ENCODE results near the gene IRF2BPL.

Gene IRF2BPL

DNA sequence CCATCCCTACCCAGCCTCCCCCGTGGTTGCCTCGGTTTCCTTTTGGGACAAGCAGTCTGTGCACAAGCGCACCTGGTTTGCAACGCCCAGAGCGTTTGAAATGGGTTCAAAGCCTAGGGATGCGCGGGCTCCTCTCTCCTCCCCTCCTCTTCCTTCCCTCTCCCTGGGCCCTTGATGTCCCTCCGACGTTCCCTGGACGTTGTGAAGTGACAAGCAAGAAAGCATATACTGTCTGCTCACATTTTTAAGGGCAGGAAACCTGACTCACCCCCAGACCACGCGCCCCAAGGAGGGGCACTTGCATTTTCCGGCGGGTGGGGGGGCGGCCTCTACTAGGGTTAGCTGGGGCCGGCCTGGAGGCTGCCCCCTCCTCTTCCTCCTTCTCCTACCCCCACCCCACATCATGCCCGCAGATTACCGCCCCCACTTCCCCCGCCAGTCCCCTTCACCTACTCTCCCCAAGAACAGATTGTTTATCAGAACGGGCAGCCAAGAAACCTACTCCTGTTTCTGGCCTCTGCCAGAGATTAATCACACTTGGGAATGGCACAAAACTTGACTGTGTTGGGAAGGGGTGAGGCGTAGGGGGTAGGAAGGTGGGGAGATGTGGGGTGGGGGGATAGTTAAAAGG, 9.5 kb upstream of the IRF2BPL start:
- H3K4me3 ChIP-seq (ENCODE audit: low read length), result peak overlapping the region; percentile 38
- no peak for DNase-seq (ENCODE audit: low read depth)
- TF ChIP-seq, protein P1, sequence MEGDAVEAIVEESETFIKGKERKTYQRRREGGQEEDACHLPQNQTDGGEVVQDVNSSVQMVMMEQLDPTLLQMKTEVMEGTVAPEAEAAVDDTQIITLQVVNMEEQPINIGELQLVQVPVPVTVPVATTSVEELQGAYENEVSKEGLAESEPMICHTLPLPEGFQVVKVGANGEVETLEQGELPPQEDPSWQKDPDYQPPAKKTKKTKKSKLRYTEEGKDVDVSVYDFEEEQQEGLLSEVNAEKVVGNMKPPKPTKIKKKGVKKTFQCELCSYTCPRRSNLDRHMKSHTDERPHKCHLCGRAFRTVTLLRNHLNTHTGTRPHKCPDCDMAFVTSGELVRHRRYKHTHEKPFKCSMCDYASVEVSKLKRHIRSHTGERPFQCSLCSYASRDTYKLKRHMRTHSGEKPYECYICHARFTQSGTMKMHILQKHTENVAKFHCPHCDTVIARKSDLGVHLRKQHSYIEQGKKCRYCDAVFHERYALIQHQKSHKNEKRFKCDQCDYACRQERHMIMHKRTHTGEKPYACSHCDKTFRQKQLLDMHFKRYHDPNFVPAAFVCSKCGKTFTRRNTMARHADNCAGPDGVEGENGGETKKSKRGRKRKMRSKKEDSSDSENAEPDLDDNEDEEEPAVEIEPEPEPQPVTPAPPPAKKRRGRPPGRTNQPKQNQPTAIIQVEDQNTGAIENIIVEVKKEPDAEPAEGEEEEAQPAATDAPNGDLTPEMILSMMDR (conservative IDR thresholded peaks at IDR 0.05; ENCODE audit: low read length), result no peak

DNA sequence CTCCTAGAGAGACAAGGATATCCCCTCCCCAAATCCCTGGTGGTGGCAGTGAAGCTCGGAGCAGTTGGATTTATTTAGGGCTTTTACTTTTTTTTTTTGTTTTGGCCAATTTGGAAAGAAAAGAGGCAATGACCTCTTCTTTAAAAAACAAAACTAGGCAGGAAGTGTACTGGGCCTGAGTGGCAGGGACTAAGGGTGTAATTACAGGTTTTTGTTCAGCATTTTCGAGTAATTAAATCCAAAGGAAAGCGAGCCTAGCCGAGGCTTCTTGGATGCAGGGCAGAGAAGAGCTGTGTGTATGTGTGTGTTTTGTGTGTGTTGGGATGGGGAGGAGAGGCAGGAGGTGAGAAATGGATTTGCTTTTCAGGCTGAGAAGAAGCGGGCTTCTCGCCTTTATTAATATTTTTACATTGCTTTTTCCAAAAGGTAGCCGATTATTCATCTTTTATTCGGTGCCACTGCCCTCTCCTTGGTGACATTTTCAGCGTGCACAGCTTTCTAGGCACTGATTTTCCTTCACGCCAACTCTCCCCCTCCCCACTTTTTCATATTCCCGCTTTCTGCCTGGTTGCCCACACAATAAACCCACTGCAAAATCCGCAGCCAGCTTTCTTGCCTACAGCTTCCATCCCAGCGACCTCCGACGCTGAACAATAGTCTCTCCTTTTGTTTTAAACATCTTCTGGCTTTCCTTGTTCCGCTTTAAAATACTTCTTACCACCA, 8.9 kb upstream of the IRF2BPL start:
- DNase-seq (ENCODE audit: low read depth), result no peak
- TF ChIP-seq, protein P1 (conservative IDR thresholded peaks at IDR 0.05; ENCODE audit: low read length), result no peak
- H3K4me3 ChIP-seq (ENCODE audit: low read length), result no peak overlapping the region

DNA sequence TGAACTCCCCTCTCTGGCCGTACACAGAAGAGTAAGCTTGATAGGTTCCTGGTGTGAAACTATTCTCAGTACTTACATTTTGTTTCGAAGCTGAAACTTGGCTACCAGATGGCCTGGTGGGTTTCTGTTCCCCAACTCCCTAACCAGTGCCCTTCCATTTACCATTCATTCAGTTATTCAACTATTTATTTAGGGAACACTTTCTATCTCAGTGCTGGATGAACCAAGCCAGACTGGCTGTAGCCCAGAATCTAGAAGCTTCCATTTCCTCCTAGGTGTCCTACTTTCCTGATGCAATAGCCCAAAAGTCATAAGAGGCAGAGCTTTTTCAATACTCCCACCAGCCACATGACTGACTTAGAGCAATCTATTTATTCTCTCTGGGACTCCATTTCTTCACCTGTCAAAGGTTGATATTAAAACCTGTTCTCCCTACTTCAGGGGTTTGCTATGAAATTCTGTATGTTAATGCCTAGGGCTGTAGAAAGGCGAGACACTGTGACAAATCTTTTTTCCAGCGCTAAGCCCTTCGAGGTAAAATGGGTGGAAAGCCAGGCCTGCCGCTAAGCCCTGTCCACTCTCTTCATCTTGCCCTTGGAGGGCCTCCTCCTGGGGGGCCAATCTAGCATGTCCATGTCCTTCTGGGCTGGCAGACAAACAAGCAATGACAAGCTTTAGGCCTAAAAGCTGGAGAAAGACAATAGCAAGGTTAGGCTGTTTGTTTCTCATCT, 8.1 kb upstream of the IRF2BPL start:
- H3K4me3 ChIP-seq (ENCODE audit: low read length), result no peak overlapping the region
- DNase-seq (ENCODE audit: low read depth), result no peak
- TF ChIP-seq, protein P1 (conservative IDR thresholded peaks at IDR 0.05; ENCODE audit: low read length), result no peak

DNA sequence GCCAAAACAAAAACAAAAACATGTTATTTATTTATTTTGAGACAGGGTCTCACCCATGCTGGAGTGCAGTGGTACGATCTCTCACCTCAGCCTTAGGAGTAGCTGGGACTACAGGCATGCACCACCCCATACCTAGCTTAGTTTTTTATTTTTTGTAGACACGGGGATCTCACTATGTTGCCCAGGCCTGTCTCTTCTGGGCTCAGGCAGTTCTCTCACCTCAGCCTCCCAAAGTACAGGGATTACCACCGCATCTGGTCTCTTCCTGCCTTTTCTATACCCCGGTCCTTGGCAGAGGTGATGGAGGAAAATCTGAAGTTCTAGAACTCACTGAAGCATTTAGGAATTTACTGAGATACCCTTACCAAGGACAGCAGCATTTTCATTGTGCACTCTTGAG, 6.8 kb upstream of the IRF2BPL start:
- no peak for DNase-seq (ENCODE audit: low read depth)
- TF ChIP-seq, protein P1 (conservative IDR thresholded peaks at IDR 0.05; ENCODE audit: low read length), result no peak
- H3K4me3 ChIP-seq (ENCODE audit: low read length), result no peak overlapping the region

DNA sequence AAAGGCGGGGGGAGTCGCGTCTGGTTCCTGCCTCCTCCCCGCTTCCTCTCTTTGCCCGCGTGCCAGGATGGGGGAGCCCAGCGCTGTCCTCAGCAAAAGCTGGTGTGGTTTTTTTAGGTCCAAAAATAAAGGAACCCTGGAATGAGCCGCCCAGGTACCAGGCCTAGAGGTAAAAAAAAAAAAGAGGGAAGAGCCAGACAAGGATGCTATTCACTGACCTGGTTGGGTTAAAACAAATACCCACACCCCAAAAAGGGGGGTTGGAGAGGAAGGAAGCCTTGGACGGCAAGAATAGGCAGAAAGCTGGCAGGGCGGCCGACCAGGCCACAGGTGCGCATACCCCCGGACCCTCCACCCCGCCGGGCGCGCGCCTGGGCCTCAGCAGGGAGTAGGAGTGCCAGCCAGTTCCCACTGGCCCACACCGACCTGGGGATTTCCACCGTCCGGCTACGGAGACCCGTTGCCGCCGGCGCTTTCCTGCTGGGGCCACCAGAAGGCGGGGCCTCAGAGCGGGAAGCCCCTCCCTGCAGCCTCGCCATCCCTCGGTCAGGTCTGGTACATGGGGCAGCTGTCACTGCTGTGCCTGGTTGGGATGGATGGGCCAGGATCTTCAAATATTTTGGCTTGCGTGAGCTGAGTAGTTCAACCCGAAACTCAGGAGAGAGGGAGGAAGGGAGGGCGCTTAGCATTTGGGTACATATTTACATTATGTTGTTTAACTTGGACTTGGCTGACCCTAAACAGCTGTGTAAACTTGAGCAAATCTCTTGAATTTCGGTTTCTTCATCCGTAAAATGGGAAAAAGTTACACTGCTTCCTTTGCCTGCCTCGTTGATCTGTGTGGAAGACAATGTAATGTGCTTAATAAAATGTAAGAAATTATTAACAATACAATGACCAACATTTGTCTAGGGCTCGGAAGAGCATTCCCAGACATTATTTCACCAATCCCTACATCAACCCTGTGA, 5.4 kb upstream of the IRF2BPL start:
- peak; percentile 81 for DNase-seq (ENCODE audit: low read depth)
- TF ChIP-seq, protein P1 (conservative IDR thresholded peaks at IDR 0.05; ENCODE audit: low read length), result no peak

DNA sequence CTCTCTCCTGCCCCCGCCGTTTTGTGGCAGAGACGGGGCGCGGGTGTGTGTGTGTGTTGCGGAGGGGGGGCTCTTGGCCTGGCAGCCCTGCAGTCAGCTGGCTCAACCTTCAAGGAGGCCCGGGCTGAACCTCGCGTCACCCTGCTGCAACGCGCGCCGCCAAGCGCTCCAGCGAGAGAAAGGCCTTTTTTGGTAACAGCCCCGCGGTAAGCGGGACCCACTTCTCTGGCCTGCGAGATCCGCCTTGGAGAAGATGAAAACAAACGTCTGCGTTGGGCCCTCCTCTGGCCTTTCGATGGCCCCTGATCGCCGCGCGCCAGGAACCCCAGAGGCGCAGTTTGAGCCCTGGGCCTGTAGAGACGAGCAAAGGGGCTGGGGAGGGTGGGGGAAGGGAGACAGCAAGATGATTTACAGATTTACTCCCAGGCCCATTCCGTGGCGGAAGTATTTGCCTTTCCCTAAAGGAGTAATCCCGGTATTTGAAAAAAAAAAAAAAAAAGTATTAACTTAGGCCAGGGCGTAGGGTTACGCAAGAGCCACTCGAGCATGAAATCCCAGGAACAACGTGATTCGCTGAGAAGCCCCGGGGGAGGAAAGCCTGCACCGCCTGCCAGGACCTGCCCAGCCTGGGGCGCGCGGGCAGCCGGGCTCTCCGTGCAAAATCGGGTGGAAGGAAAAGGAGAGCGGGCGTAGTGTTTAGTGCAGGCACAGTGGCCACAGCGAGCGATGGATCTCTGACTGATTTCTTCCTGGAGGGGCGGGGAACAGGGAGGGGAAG, 4.5 kb upstream of the IRF2BPL start:
- peak; percentile 100 for DNase-seq (ENCODE audit: low read depth)
- TF ChIP-seq, protein P1 (conservative IDR thresholded peaks at IDR 0.05; ENCODE audit: low read length), result peak; percentile 26
- H3K4me3 ChIP-seq (ENCODE audit: low read length), result peak overlapping the region; percentile 63

More for the DNA sequence above, 5.4 kb upstream of the IRF2BPL start:
- H3K4me3 ChIP-seq (ENCODE audit: low read length), result peak overlapping the region; percentile 63
